Measurements from ENCODE around the gene SOAT1.

DNA sequence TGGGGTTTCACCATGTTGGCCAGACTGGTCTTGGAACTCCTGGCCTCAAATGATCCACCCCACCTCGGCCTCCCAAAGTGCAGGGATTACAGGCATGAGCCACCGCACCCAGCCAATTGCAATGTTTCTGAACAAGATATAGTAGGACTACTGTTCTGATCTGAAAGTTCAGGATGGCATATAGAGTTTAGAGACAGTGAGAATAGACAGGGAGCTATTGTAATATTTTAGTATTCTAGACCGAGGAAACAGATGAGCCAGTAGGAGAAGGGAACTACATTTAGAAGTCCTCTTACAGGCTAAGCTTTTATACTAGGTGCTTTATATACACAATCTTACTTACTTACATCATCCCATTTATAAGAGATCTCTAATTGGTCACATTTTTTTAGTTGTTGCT is 33.1 kb downstream of the SOAT1 start:
- TF ChIP-seq, protein P1, sequence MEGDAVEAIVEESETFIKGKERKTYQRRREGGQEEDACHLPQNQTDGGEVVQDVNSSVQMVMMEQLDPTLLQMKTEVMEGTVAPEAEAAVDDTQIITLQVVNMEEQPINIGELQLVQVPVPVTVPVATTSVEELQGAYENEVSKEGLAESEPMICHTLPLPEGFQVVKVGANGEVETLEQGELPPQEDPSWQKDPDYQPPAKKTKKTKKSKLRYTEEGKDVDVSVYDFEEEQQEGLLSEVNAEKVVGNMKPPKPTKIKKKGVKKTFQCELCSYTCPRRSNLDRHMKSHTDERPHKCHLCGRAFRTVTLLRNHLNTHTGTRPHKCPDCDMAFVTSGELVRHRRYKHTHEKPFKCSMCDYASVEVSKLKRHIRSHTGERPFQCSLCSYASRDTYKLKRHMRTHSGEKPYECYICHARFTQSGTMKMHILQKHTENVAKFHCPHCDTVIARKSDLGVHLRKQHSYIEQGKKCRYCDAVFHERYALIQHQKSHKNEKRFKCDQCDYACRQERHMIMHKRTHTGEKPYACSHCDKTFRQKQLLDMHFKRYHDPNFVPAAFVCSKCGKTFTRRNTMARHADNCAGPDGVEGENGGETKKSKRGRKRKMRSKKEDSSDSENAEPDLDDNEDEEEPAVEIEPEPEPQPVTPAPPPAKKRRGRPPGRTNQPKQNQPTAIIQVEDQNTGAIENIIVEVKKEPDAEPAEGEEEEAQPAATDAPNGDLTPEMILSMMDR (tag by site-specific recombination; IDR thresholded peaks at IDR 0.05), result no peak
- TF ChIP-seq MEIS1 (CRISPR knock-in tag; IDR thresholded peaks at IDR 0.05; ENCODE audit: borderline replicate concordance), result no peak
- TF ChIP-seq ZNF138 (tag by site-specific recombination; IDR thresholded peaks at IDR 0.05; ENCODE audit: borderline replicate concordance), result no peak
- no peak for TF ChIP-seq SP2 (tag by site-specific recombination; IDR thresholded peaks at IDR 0.05)
- no peak for TF ChIP-seq ZNF350 (tag by site-specific recombination; IDR thresholded peaks at IDR 0.05)
- TF ChIP-seq, protein P2, sequence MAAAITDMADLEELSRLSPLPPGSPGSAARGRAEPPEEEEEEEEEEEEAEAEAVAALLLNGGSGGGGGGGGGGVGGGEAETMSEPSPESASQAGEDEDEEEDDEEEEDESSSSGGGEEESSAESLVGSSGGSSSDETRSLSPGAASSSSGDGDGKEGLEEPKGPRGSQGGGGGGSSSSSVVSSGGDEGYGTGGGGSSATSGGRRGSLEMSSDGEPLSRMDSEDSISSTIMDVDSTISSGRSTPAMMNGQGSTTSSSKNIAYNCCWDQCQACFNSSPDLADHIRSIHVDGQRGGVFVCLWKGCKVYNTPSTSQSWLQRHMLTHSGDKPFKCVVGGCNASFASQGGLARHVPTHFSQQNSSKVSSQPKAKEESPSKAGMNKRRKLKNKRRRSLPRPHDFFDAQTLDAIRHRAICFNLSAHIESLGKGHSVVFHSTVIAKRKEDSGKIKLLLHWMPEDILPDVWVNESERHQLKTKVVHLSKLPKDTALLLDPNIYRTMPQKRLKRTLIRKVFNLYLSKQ (tag by site-specific recombination; IDR thresholded peaks at IDR 0.05; ENCODE audit: borderline replicate concordance), result no peak
- TF ChIP-seq, protein P3, sequence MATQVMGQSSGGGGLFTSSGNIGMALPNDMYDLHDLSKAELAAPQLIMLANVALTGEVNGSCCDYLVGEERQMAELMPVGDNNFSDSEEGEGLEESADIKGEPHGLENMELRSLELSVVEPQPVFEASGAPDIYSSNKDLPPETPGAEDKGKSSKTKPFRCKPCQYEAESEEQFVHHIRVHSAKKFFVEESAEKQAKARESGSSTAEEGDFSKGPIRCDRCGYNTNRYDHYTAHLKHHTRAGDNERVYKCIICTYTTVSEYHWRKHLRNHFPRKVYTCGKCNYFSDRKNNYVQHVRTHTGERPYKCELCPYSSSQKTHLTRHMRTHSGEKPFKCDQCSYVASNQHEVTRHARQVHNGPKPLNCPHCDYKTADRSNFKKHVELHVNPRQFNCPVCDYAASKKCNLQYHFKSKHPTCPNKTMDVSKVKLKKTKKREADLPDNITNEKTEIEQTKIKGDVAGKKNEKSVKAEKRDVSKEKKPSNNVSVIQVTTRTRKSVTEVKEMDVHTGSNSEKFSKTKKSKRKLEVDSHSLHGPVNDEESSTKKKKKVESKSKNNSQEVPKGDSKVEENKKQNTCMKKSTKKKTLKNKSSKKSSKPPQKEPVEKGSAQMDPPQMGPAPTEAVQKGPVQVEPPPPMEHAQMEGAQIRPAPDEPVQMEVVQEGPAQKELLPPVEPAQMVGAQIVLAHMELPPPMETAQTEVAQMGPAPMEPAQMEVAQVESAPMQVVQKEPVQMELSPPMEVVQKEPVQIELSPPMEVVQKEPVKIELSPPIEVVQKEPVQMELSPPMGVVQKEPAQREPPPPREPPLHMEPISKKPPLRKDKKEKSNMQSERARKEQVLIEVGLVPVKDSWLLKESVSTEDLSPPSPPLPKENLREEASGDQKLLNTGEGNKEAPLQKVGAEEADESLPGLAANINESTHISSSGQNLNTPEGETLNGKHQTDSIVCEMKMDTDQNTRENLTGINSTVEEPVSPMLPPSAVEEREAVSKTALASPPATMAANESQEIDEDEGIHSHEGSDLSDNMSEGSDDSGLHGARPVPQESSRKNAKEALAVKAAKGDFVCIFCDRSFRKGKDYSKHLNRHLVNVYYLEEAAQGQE (tag by site-specific recombination; IDR thresholded peaks at IDR 0.05), result no peak
- TF ChIP-seq, protein P4, sequence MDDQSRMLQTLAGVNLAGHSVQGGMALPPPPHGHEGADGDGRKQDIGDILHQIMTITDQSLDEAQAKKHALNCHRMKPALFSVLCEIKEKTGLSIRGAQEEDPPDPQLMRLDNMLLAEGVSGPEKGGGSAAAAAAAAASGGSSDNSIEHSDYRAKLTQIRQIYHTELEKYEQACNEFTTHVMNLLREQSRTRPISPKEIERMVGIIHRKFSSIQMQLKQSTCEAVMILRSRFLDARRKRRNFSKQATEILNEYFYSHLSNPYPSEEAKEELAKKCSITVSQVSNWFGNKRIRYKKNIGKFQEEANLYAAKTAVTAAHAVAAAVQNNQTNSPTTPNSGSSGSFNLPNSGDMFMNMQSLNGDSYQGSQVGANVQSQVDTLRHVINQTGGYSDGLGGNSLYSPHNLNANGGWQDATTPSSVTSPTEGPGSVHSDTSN (CRISPR knock-in tag; IDR thresholded peaks at IDR 0.05), result no peak
- no peak for TF ChIP-seq ZNF549 (tag by site-specific recombination; IDR thresholded peaks at IDR 0.05)
- TF ChIP-seq ZNF324 (tag by site-specific recombination; IDR thresholded peaks at IDR 0.05), result no peak
- TF ChIP-seq MYNN (tag by site-specific recombination; IDR thresholded peaks at IDR 0.05; ENCODE audit: borderline replicate concordance), result no peak
- TF ChIP-seq SALL2 (tag by site-specific recombination; IDR thresholded peaks at IDR 0.05; ENCODE audit: borderline replicate concordance), result no peak

All from HEK293 (cell line).